ENCODE measurements around the gene PLEKHH1.

Gene PLEKHH1

GRCh38 chr14:67575684-67576083 is 42.6 kb downstream of the PLEKHH1 start:
- Histone ChIP-seq H3K79me2 (ENCODE audit: insufficient read depth, low read length) (no peaks in the 10 kb centered on the region), H3K27ac (ENCODE audit: low read depth, low read length) (no peak overlapping the region), H3K27me3 (ENCODE audit: low read length) (no peaks in the 10 kb centered on the region), H3K36me3 (ENCODE audit: low read length) (no peaks in the 10 kb centered on the region), H3F3A (ENCODE audit: insufficient read depth) (no peaks in the 10 kb centered on the region), H3K9me3 (ENCODE audit: insufficient read depth, low read length) (no peaks in the 10 kb centered on the region), H4K20me1 (ENCODE audit: low read depth, low read length) (no peaks in the 10 kb centered on the region), H3K4me2 (ENCODE audit: low read depth, low read length, poor library complexity, severe bottlenecking) (no peak overlapping the region), H3K9ac (ENCODE audit: low read length) (no peak overlapping the region), H3K9me2 (replicated peaks; ENCODE audit: insufficient read depth, low read length) (no peaks in the 10 kb centered on the region), H2AFZ (ENCODE audit: low read depth, low read length, severe bottlenecking) (no peak overlapping the region), H3K4me3 (ENCODE audit: insufficient read depth, low read length, poor library complexity, severe bottlenecking) (no peak overlapping the region)
- TF ChIP-seq EZH2phosphoT487 (conservative IDR thresholded peaks at IDR 0.05; ENCODE audit: low read length): no peak
- no peak for TF ChIP-seq CTCF (IDR thresholded peaks at IDR 0.05; ENCODE audit: insufficient read depth, low read length, poor library complexity, severe bottlenecking)

- no peak for TF ChIP-seq EZH2phosphoT487 (conservative IDR thresholded peaks at IDR 0.05; ENCODE audit: low read length)
- no peak for TF ChIP-seq CTCF (IDR thresholded peaks at IDR 0.05; ENCODE audit: insufficient read depth, low read length, poor library complexity, severe bottlenecking)
- no peaks in the 10 kb centered on the region for H3K27me3 ChIP-seq (ENCODE audit: low read length)
- no peaks in the 10 kb centered on the region for H3K9me3 ChIP-seq (ENCODE audit: insufficient read depth, low read length)
- no peak overlapping the region for H3K4me2 ChIP-seq (ENCODE audit: low read depth, low read length, poor library complexity, severe bottlenecking)
- H3F3A ChIP-seq (ENCODE audit: insufficient read depth): no peaks in the 10 kb centered on the region
- no peaks in the 10 kb centered on the region for H3K36me3 ChIP-seq (ENCODE audit: low read length)
- H3K4me3 ChIP-seq (ENCODE audit: insufficient read depth, low read length, poor library complexity, severe bottlenecking): no peak overlapping the region
- no peaks in the 10 kb centered on the region for H3K79me2 ChIP-seq (ENCODE audit: insufficient read depth, low read length)
- no peak overlapping the region for H2AFZ ChIP-seq (ENCODE audit: low read depth, low read length, severe bottlenecking)
- no peak overlapping the region for H3K9ac ChIP-seq (ENCODE audit: low read length)
- no peak overlapping the region for H3K27ac ChIP-seq (ENCODE audit: low read depth, low read length)
- no peaks in the 10 kb centered on the region for H4K20me1 ChIP-seq (ENCODE audit: low read depth, low read length)
- H3K9me2 ChIP-seq (replicated peaks; ENCODE audit: insufficient read depth, low read length): no peaks in the 10 kb centered on the region
Observed at GRCh38 chr14:67576216-67576955, 43.3 kb downstream of the PLEKHH1 start.

- TF ChIP-seq EZH2phosphoT487 (conservative IDR thresholded peaks at IDR 0.05; ENCODE audit: low read length) (no peak), CTCF (IDR thresholded peaks at IDR 0.05; ENCODE audit: insufficient read depth, low read length, poor library complexity, severe bottlenecking) (no peak)
- no peaks in the 10 kb centered on the region for H3K36me3 ChIP-seq (ENCODE audit: low read length)
- H3K9me3 ChIP-seq (ENCODE audit: insufficient read depth, low read length): no peaks in the 10 kb centered on the region
- no peaks in the 10 kb centered on the region for H4K20me1 ChIP-seq (ENCODE audit: low read depth, low read length)
- H3K4me2 ChIP-seq (ENCODE audit: low read depth, low read length, poor library complexity, severe bottlenecking): no peak overlapping the region
- no peaks in the 10 kb centered on the region for H3F3A ChIP-seq (ENCODE audit: insufficient read depth)
- no peak overlapping the region for H2AFZ ChIP-seq (ENCODE audit: low read depth, low read length, severe bottlenecking)
- no peaks in the 10 kb centered on the region for H3K79me2 ChIP-seq (ENCODE audit: insufficient read depth, low read length)
- H3K4me3 ChIP-seq (ENCODE audit: insufficient read depth, low read length, poor library complexity, severe bottlenecking): no peak overlapping the region
- H3K27me3 ChIP-seq (ENCODE audit: low read length): no peaks in the 10 kb centered on the region
- no peak overlapping the region for H3K9ac ChIP-seq (ENCODE audit: low read length)
- no peaks in the 10 kb centered on the region for H3K9me2 ChIP-seq (replicated peaks; ENCODE audit: insufficient read depth, low read length)
- no peak overlapping the region for H3K27ac ChIP-seq (ENCODE audit: low read depth, low read length)
Observed at GRCh38 chr14:67577181-67577808, 44.2 kb downstream of the PLEKHH1 start.

Data from SU-DHL-6 (cell line).